Adrenal gland (tissue), 12 donors: ENCODE results near the gene PDCD1LG2. TPM values are rescaled to one million over a fixed set of nuclear protein-coding genes. Genes with fewer than 3 reads are reported as not detected.

Source experiments
- DNase-seq, 7 donors: peaks; one replicate each; pipeline ENCODE4 v3.0.0-alpha.2; 2019 to 2020
- H3K27ac ChIP-seq, 5 donors: fragments of 200-600 bp; sonication (generic) in 4 of 5; 1 replicate in 3 of 5; 2 replicates in 2 of 5; pipeline versions ENCODE4 v1.5.1 to v1.8.0; 2016 to 2020; ENCODE audit warnings: mild to moderate bottlenecking in 1 of 5
- H3K27me3 ChIP-seq: fragments of 200-600 bp; 2 replicates; pipeline ENCODE4 v1.8.0; 2021
- H3K36me3 ChIP-seq, 2 donors: fragments of 200-600 bp; replicated peaks in 1 of 2; 1 replicate in 1 of 2; 2 replicates in 1 of 2; pipeline versions ENCODE4 v1.5.1 to v1.8.0; 2018 to 2022
- H3K4me1 ChIP-seq, 2 donors: fragments of 200-600 bp; replicated peaks in 1 of 2; 1 replicate in 1 of 2; 2 replicates in 1 of 2; pipeline versions ENCODE4 v1.5.1 to v1.8.0; 2018 to 2021
- H3K4me3 ChIP-seq, 4 donors: fragments of 200-600 bp; sonication (generic) in 3 of 4; one replicate each; pipeline ENCODE4 v1.5.1; 2016 to 2018
- H3K9me3 ChIP-seq, 3 donors: fragments of 200-600 bp; sonication (generic) in 1 of 3; replicated peaks in 1 of 3; 1 replicate in 2 of 3; 2 replicates in 1 of 3; pipeline versions ENCODE4 v1.5.1 to v1.8.0; 2016 to 2021
- CTCF ChIP-seq, 6 experiments: fragments of 450-650 bp in 4 of 6; fragments of 200-600 bp in 2 of 6; sonication (generic) in 1 of 6; IDR thresholded peaks; 1 replicate in 5 of 6; 2 replicates in 1 of 6; pipeline versions ENCODE4 v1.5.1 to v1.8.0; 2016 to 2021; ENCODE audit warnings: antibody characterized with exemption in 6 of 6, mild to moderate bottlenecking in 2 of 6, moderate library complexity in 1 of 6
- POLR2A ChIP-seq, 2 donors: fragments of 450-650 bp; IDR thresholded peaks; one replicate each; pipeline ENCODE4 v1.6.1; 2017; ENCODE audit warnings: antibody characterized with exemption in 2 of 2, mild to moderate bottlenecking in 2 of 2, moderate library complexity in 1 of 2
- WGBS, 4 donors: extraction: QIAGEN DNeasy Blood & Tissue Kit in 2 of 4; methylation state at CpG; one replicate each; pipeline versions ENCODE4 v1.1.5 to v1.1.7; 2013 to 2017; 5-methylcytosine and 5-hydroxymethylcytosine counted together
- intact Hi-C, 2 donors: fragments of 100-400 bp; cut with DNase I; formaldehyde crosslinking; loops; one replicate each; pipeline versions ENCODE4 v1.14.1 to v1.15.0; 2022 to 2023
- polyA plus RNA-seq, 3 donors: library from polyadenylated mRNA; stranded (reverse); fragments of 200-250 nt in 2 of 3; fragments of 350-450 nt in 1 of 3; fragmentation: Illumina TruSeq in 1 of 3; extraction: RNeasy Lipid Tissue Mini Kit (QIAGEN cat#74804) in 1 of 3; gene quantifications; one replicate each; pipeline ENCODE4 v1.2.3, GENCODE V29; 2013 to 2014
- total RNA-seq, 9 donors: library from RNA; depleted of rRNA in 4 of 9; stranded (reverse); fragments of >200 nt in 4 of 9; fragments of 120-200 nt in 1 of 9; fragmentation: NEBNext Ultra II Directional in 1 of 9; extraction: Animal tissue kit (Norgen Biotek cat#: 25700) in 1 of 9; gene quantifications; one replicate each; pipeline versions ENCODE4 v1.1.0 to v1.2.4, GENCODE V29; 2013 to 2023
- donor health status: healthy with polysubstance abuse.
- donor health status: Bipolar disorder and iron deficiency.
- donor health status: DM: yes; HTN: yes; CAD: no.
- donor health status: DM: no; HTN: no; CAD: no.
- donor health status: DM: no; HTN: no; CAD: no.
- donor health status: DM: yes; HTN: yes; CAD: no.

The PDCD1LG2 gene
- total and polyA plus RNA-seq, 12 donors: 0.17 to 5.5 (median 1.4) TPM

DNA sequence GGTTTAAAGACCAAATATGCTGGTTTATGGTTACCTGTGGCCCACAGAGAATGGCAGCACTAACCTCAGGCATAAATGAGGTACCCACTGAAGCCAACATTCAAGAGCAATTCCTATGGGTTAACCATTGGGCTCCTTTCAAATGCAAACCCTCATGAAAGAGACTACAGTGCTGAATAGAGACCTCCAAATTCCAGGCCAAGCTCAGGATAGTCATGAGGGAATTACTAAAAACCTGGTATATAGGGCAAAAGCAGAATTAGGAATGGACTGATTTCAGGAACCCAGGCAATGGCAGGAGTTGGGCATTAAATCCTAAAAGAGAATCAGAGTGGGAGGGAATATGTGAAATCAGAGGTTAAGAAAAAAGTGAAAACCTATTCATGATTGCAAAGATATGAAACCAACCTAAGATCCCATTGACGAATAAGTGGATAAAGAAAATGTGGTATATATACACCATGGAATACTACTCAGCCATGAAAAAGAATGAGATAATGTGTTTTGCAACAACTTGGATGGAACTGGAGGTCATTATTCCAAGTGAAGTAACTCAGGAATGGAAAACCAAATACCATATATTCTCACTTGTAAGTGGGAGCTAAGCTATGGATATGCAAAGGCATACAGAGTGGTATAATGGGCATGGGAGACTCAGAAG lies 51.6 kb downstream of the PDCD1LG2 start:
- Histone ChIP-seq H3K27me3 (no peaks in the 10 kb centered on the region), H3K9me3 (no peaks in the 10 kb centered on the region), H3K27ac (no peak overlapping the region), H3K4me1 (no peaks in the 10 kb centered on the region), H3K36me3 (no peaks in the 10 kb centered on the region), H3K4me3 (no peak overlapping the region)
- DNase-seq: no peak
- intact Hi-C loops: no loop called here
- WGBS, 4 donors: 80 to 98% (median 84%) methylated on average over 1 of the region's 1 CpG
- no peak for TF ChIP-seq POLR2A (IDR thresholded peaks at IDR 0.05)
- no peak for TF ChIP-seq CTCF (IDR thresholded peaks at IDR 0.05)

- Histone ChIP-seq H3K27ac (no peak overlapping the region), H3K4me1 (no peaks in the 10 kb centered on the region), H3K4me3 (no peak overlapping the region), H3K36me3 (no peaks in the 10 kb centered on the region), H3K9me3 (no peaks in the 10 kb centered on the region), H3K27me3 (no peaks in the 10 kb centered on the region)
- intact Hi-C loops: no loop called here
- 70 to 80% (median 76%) methylated on average over 5 of the region's 5 CpGs for WGBS, 4 donors
- no peak for DNase-seq
- no peak for TF ChIP-seq CTCF (IDR thresholded peaks at IDR 0.05)
- TF ChIP-seq POLR2A (IDR thresholded peaks at IDR 0.05): no peak
Observed at GRCh38 chr9:5562806-5563416, 52.6 kb downstream of the PDCD1LG2 start.

- intact Hi-C loops: no loop called here
- no peak for DNase-seq
- H3K4me1 ChIP-seq: no peaks in the 10 kb centered on the region
- no peaks in the 10 kb centered on the region for H3K27me3 ChIP-seq
- H3K9me3 ChIP-seq: no peaks in the 10 kb centered on the region
- no peaks in the 10 kb centered on the region for H3K36me3 ChIP-seq
- TF ChIP-seq CTCF (IDR thresholded peaks at IDR 0.05) (no peak), POLR2A (IDR thresholded peaks at IDR 0.05) (no peak)
- WGBS, 4 donors: 67 to 79% (median 69%) methylated on average over 2 of the region's 2 CpGs
- H3K27ac ChIP-seq: no peak overlapping the region
- no peak overlapping the region for H3K4me3 ChIP-seq
Observed at GRCh38 chr9:5563417-5563815, 53.1 kb downstream of the PDCD1LG2 start.

GRCh38 chr9:5563886-5564285 lies 53.6 kb downstream of the PDCD1LG2 start:
- intact Hi-C loops: no loop called here
- no peaks in the 10 kb centered on the region for H3K27me3 ChIP-seq
- DNase-seq: no peak
- no peaks in the 10 kb centered on the region for H3K36me3 ChIP-seq
- no peak for TF ChIP-seq POLR2A (IDR thresholded peaks at IDR 0.05)
- no peak for TF ChIP-seq CTCF (IDR thresholded peaks at IDR 0.05)
- no peak overlapping the region for H3K4me3 ChIP-seq
- no peak overlapping the region for H3K27ac ChIP-seq
- no peaks in the 10 kb centered on the region for H3K4me1 ChIP-seq
- H3K9me3 ChIP-seq: no peaks in the 10 kb centered on the region
